GM21390 (cell line): ENCODE results near the gene DTHD1.

Source experiments
- ATAC-seq: cut with Tn5 transposase; IDR thresholded peaks from one replicate; pipeline ENCODE4 v1.9.1; 2021; ENCODE audit not compliant: unreplicated experiment

DTHD1 gene

GRCh38 chr4:36313301-36313700 is 31.9 kb downstream of the DTHD1 start:
- no peak for ATAC-seq

- no peak for ATAC-seq
These were observed 32.3 kb downstream of the DTHD1 start for GRCh38 chr4:36313703-36314102.

GRCh38 chr4:36316607-36317006 is 35.2 kb downstream of the DTHD1 start:
- no peak for ATAC-seq

- ATAC-seq: no peak
These were observed 36.3 kb downstream of the DTHD1 start for GRCh38 chr4:36317721-36318120.

GRCh38 chr4:36320117-36320896 is 38.9 kb downstream of the DTHD1 start:
- ATAC-seq: peak; percentile 36

- no peak for ATAC-seq
These were observed 39.8 kb downstream of the DTHD1 start for GRCh38 chr4:36321176-36321575.

GRCh38 chr4:36322921-36323354 is 41.5 kb downstream of the DTHD1 start:
- ATAC-seq: peak; percentile 26

- ATAC-seq: no peak
These were observed 42.5 kb downstream of the DTHD1 start for GRCh38 chr4:36323816-36324419.

- ATAC-seq: no peak
These were observed 43.4 kb downstream of the DTHD1 start for GRCh38 chr4:36324808-36325207.

- ATAC-seq: peak; percentile 70
These were observed 44.1 kb downstream of the DTHD1 start for GRCh38 chr4:36325499-36325898.

GRCh38 chr4:36325926-36326325 is 44.5 kb downstream of the DTHD1 start:
- ATAC-seq: no peak

- no peak for ATAC-seq
These were observed 45.1 kb downstream of the DTHD1 start for GRCh38 chr4:36326476-36327029.

- ATAC-seq: no peak
These were observed 46.0 kb downstream of the DTHD1 start for GRCh38 chr4:36327400-36327799.

GRCh38 chr4:36328130-36328529 is 46.7 kb downstream of the DTHD1 start:
- no peak for ATAC-seq

GRCh38 chr4:36329228-36329627 is 47.8 kb downstream of the DTHD1 start:
- ATAC-seq: no peak

- no peak for ATAC-seq
These were observed 49.4 kb downstream of the DTHD1 start for GRCh38 chr4:36330796-36331195.

- ATAC-seq: peak; percentile 78
These were observed 50.8 kb downstream of the DTHD1 start for GRCh38 chr4:36332023-36332781.

GRCh38 chr4:36332782-36333131 is 51.3 kb downstream of the DTHD1 start:
- ATAC-seq: peak; percentile 98

- ATAC-seq: no peak
These were observed 52.0 kb downstream of the DTHD1 start for GRCh38 chr4:36333303-36333877.

GRCh38 chr4:36337665-36338185 is 56.3 kb downstream of the DTHD1 start:
- no peak for ATAC-seq

- no peak for ATAC-seq
These were observed 57.6 kb downstream of the DTHD1 start for GRCh38 chr4:36338973-36339372.
